H9 (cell line): ENCODE data around the gene RGS3. TPM values are rescaled to one million over a fixed set of nuclear protein-coding genes. Genes with fewer than 3 reads are reported as not detected.

ENCODE experiments used
- DNase-seq: peaks from one replicate; pipeline ENCODE4 v3.0.0-alpha.2; 2017
- H2AFZ ChIP-seq: one replicate; pipeline ENCODE4 v1.6.1; 2013; ENCODE audit warnings: mild to moderate bottlenecking, low read length, control low read depth, moderate library complexity
- H2AK5ac ChIP-seq: 2 replicates; pipeline ENCODE4 v1.6.1; 2013; ENCODE audit warnings: low read length, control low read depth, mixed read lengths; ENCODE audit not compliant: insufficient read length
- H2BK120ac ChIP-seq: one replicate; pipeline ENCODE4 v1.6.1; 2013; ENCODE audit warnings: low read depth, mild to moderate bottlenecking, low read length, control low read depth, inconsistent platforms; ENCODE audit not compliant: poor library complexity, severe bottlenecking
- H2BK12ac ChIP-seq: 2 replicates; pipeline ENCODE4 v1.6.1; 2013; ENCODE audit warnings: low read length, control low read depth, mixed read lengths, low read depth; ENCODE audit not compliant: insufficient read length
- H2BK15ac ChIP-seq: 2 replicates; pipeline ENCODE4 v1.6.1; 2013; ENCODE audit warnings: low read depth, low read length, control low read depth
- H2BK20ac ChIP-seq: one replicate; pipeline ENCODE4 v1.6.1; 2013; ENCODE audit warnings: low read depth, mild to moderate bottlenecking, low read length, control low read depth, inconsistent platforms; ENCODE audit not compliant: poor library complexity, severe bottlenecking
- H2BK5ac ChIP-seq: 2 replicates; pipeline ENCODE4 v1.6.1; 2013; ENCODE audit warnings: low read length, control low read depth, mixed read lengths; ENCODE audit not compliant: insufficient read length
- H3K14ac ChIP-seq: 2 replicates; pipeline ENCODE4 v1.6.1; 2013; ENCODE audit warnings: low read length, control low read depth; ENCODE audit not compliant: insufficient read depth
- H3K18ac ChIP-seq: 2 replicates; pipeline ENCODE4 v1.6.1; 2013; ENCODE audit warnings: low read depth, mild to moderate bottlenecking, mixed read lengths, low read length, control low read depth; ENCODE audit not compliant: insufficient read length
- H3K23ac ChIP-seq: 2 replicates; pipeline ENCODE4 v1.6.1; 2013; ENCODE audit warnings: low read length, control low read depth, mixed read lengths, low read depth; ENCODE audit not compliant: insufficient read length
- H3K23me2 ChIP-seq: 2 replicates; pipeline ENCODE4 v1.6.1; 2013; ENCODE audit warnings: low read depth, mild to moderate bottlenecking, mixed read lengths, low read length, control low read depth; ENCODE audit not compliant: insufficient read length, poor library complexity, severe bottlenecking
- H3K27ac ChIP-seq: 2 replicates; pipeline ENCODE4 v1.5.1; 2013; ENCODE audit warnings: low read length, control low read depth, mixed read lengths, low read depth; ENCODE audit not compliant: insufficient read length
- H3K27me3 ChIP-seq: 2 replicates; pipeline ENCODE4 v1.6.1; 2013; ENCODE audit warnings: low read length, control low read depth, inconsistent platforms; ENCODE audit not compliant: insufficient read depth
- H3K4ac ChIP-seq: 2 replicates; pipeline ENCODE4 v1.6.1; 2013; ENCODE audit warnings: low read depth, mild to moderate bottlenecking, control low read depth, inconsistent platforms, low read length, moderate library complexity
- H3K4me1 ChIP-seq: 2 replicates; pipeline ENCODE4 v1.6.1; 2013; ENCODE audit warnings: low read length, control low read depth, inconsistent platforms; ENCODE audit not compliant: insufficient read depth
- H3K4me2 ChIP-seq: 2 replicates; pipeline ENCODE4 v1.6.1; 2013; ENCODE audit warnings: low read length, control low read depth, mixed read lengths; ENCODE audit not compliant: insufficient read length, insufficient read depth
- H3K56ac ChIP-seq: 2 replicates; pipeline ENCODE4 v1.6.1; 2013; ENCODE audit warnings: low read depth, mild to moderate bottlenecking, mixed read lengths, low read length, control low read depth; ENCODE audit not compliant: insufficient read length
- H3K79me1 ChIP-seq: 2 replicates; pipeline ENCODE4 v1.6.1; 2013; ENCODE audit warnings: low read depth, mild to moderate bottlenecking, moderate library complexity, low read length, control low read depth, inconsistent platforms; ENCODE audit not compliant: insufficient read depth, poor library complexity, severe bottlenecking
- H3K79me2 ChIP-seq: 2 replicates; pipeline ENCODE4 v1.6.1; 2013; ENCODE audit warnings: low read length, control low read depth, inconsistent platforms; ENCODE audit not compliant: insufficient read depth
- H3K9ac ChIP-seq: 2 replicates; pipeline ENCODE4 v1.6.1; 2013; ENCODE audit warnings: low read length, control low read depth, mixed read lengths; ENCODE audit not compliant: insufficient read length; ENCODE audit errors: extremely low read depth
- H3K9me3 ChIP-seq: one replicate; pipeline ENCODE4 v1.6.1; 2013; ENCODE audit warnings: low read depth, low read length, inconsistent platforms; ENCODE audit not compliant: control insufficient read depth
- H3T11ph ChIP-seq: one replicate; pipeline ENCODE4 v1.6.1; 2013; ENCODE audit warnings: mild to moderate bottlenecking, low read length, control low read depth, inconsistent platforms
- H4K20me1 ChIP-seq: one replicate; pipeline ENCODE4 v1.6.1; 2013; ENCODE audit not compliant: control insufficient read depth, insufficient read length, insufficient read depth
- H4K5ac ChIP-seq: 2 replicates; pipeline ENCODE4 v1.6.1; 2013; ENCODE audit warnings: low read depth, mild to moderate bottlenecking, mixed read lengths, low read length, control low read depth; ENCODE audit not compliant: insufficient read length
- H4K8ac ChIP-seq: replicated peaks from 2 replicates; pipeline ENCODE4 v1.6.1; 2013; ENCODE audit warnings: low read length, control low read depth, mixed read lengths, low read depth; ENCODE audit not compliant: insufficient read length
- H4K91ac ChIP-seq: 2 replicates; pipeline ENCODE4 v1.6.1; 2013; ENCODE audit warnings: low read depth, mild to moderate bottlenecking, moderate library complexity, mixed read lengths, low read length, control low read depth; ENCODE audit not compliant: insufficient read length
- H3K27ac Mint-ChIP-seq, 3 experiments: 2 replicates in 2 of 3; 3 replicates in 1 of 3; pipeline ENCODE4 v1.8.0; 2020 to 2021; ENCODE audit warnings: mixed read lengths in 3 of 3, mild to moderate bottlenecking in 1 of 3, moderate library complexity in 1 of 3
- H3K27me3 Mint-ChIP-seq: 2 replicates; pipeline ENCODE4 v1.8.0; 2021; ENCODE audit warnings: low read depth, mild to moderate bottlenecking, moderate library complexity, mixed read lengths
- H3K36me3 Mint-ChIP-seq, 3 experiments: 2 replicates in 2 of 3; 3 replicates in 1 of 3; pipeline ENCODE4 v1.8.0; 2020 to 2021; ENCODE audit warnings: low read depth in 3 of 3, mixed read lengths in 3 of 3; ENCODE audit not compliant: insufficient read depth in 1 of 3
- H3K4me1 Mint-ChIP-seq, 2 experiments: 2 replicates each; pipeline ENCODE4 v1.8.0; 2020; ENCODE audit warnings: mixed read lengths in 2 of 2
- H3K4me3 Mint-ChIP-seq, 2 experiments: 2 replicates in 1 of 2; 3 replicates in 1 of 2; pipeline ENCODE4 v1.8.0; 2020 to 2021; ENCODE audit warnings: mild to moderate bottlenecking in 2 of 2, mixed read lengths in 2 of 2, moderate library complexity in 1 of 2
- H3K9me3 Mint-ChIP-seq, 2 experiments: 2 replicates in 1 of 2; 3 replicates in 1 of 2; pipeline ENCODE4 v1.8.0; 2020; ENCODE audit warnings: mild to moderate bottlenecking in 2 of 2, mixed read lengths in 2 of 2, moderate library complexity in 1 of 2
- WGBS: extraction: QIAGEN DNeasy Blood & Tissue Kit; methylation state at CpG from one replicate; pipeline ENCODE4 v1.1.7; 2013; ENCODE audit warnings: missing lambda C conversion rate, low lambda C conversion rate, mixed read lengths; ENCODE audit not compliant: insufficient read length; ENCODE audit errors: extremely low coverage; 5-methylcytosine and 5-hydroxymethylcytosine counted together
- total RNA-seq: library from RNA; stranded (reverse); gene quantifications from 2 replicates; pipeline ENCODE4 v1.2.1, GENCODE V29; 2021
- TF ChIP-seq, protein P1 (sequence below): fragments of 200-600 bp; sonication (generic); conservative IDR thresholded peaks from 3 replicates; pipeline ENCODE4 v1.8.0; 2021; ENCODE audit warnings: antibody characterized with exemption, mild to moderate bottlenecking

Gene RGS3
- total RNA-seq, 1 experiment from 2014 or later = 13.9 TPM

DNA sequence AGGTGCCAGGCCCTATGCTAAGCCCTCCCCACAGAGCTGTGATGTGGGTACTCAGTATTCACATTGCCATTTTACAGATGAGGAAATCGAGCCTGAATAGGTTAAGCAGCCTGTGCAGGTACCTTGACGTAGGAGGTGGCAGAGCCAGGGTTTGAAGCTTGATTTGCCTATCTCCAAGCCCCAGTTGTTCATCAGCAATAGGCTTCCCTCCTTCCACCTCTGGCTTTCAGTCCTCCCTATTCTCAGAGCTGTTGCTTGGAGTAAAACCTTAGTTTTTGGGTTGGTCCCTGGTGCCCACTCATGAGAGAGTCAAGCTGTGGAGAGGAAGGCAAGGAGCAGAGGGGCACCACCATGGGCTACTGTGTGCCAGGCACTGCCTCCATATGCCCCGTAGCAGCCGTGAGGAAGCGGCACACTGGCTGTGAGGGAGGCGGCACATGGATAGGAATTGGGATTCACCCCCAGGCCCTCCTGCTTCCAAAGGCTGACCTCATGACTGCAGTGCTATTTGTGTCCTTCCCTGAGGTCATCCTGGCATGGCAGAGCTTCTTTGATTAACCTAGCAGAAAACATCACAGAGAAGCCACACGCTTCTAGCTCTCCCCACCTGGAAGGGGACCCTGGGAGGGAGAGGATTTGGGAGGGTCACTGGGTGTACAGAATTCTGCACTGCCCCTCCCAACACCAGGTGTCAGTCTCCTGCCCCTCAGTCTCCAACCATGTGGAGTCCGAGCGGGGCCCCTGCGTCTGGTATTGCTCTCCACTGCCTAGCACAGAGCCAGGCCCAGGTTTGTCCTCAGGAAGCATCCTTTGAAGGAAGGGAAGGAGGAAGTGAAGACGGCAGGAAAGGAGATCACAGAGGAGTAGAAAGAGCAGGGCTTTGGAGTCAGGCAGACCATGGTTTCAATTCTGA, 109.8 kb downstream of the RGS3 start:
- no CpG with 5 or more reads among the region's 11 CpGs for WGBS
- Histone ChIP-seq H2BK120ac (no peak overlapping the region), H2AK5ac (no peak overlapping the region), H3K23me2 (no peaks in the 10 kb centered on the region), H4K5ac (no peak overlapping the region), H3K27ac (no peak overlapping the region), H3K79me2 (no peaks in the 10 kb centered on the region), H3K9me3 (no peaks in the 10 kb centered on the region), H2AFZ (no peak overlapping the region), H3K23ac (no peak overlapping the region), H3K9ac (no peak overlapping the region), H3K4me2 (no peak overlapping the region), H3K4ac (no peak overlapping the region), H2BK15ac (no peak overlapping the region), H4K20me1 (no peaks in the 10 kb centered on the region), H3K18ac (no peak overlapping the region), H4K8ac (no peak overlapping the region), H3K79me1 (no peaks in the 10 kb centered on the region), H2BK12ac (no peak overlapping the region), H4K91ac (no peak overlapping the region), H2BK20ac (no peak overlapping the region), H3K4me1 (no peaks in the 10 kb centered on the region), H2BK5ac (no peak overlapping the region), H3K14ac (no peak overlapping the region; the same call in 1 of the 2 replicates), H3T11ph (no peak overlapping the region), H3K27me3 (no peaks in the 10 kb centered on the region), H3K56ac (no peak overlapping the region)
- no peak for DNase-seq
- H3K36me3 Mint-ChIP-seq = peaks cover 0 to 2% (median 0%) of the 10 kb centered on the region in 3 experiments; a peak in 2 of 7 replicates
- peaks cover 17 to 18% of the 10 kb centered on the region in 2 experiments for H3K4me1 Mint-ChIP-seq
- H3K9me3 Mint-ChIP-seq = no peaks in the 10 kb centered on the region; a peak in 1 of 5 replicates
- TF ChIP-seq, protein P1, sequence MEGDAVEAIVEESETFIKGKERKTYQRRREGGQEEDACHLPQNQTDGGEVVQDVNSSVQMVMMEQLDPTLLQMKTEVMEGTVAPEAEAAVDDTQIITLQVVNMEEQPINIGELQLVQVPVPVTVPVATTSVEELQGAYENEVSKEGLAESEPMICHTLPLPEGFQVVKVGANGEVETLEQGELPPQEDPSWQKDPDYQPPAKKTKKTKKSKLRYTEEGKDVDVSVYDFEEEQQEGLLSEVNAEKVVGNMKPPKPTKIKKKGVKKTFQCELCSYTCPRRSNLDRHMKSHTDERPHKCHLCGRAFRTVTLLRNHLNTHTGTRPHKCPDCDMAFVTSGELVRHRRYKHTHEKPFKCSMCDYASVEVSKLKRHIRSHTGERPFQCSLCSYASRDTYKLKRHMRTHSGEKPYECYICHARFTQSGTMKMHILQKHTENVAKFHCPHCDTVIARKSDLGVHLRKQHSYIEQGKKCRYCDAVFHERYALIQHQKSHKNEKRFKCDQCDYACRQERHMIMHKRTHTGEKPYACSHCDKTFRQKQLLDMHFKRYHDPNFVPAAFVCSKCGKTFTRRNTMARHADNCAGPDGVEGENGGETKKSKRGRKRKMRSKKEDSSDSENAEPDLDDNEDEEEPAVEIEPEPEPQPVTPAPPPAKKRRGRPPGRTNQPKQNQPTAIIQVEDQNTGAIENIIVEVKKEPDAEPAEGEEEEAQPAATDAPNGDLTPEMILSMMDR = no peak
- H3K4me3 Mint-ChIP-seq = no peak overlapping the region
- no peaks in the 10 kb centered on the region for H3K27me3 Mint-ChIP-seq
- H3K27ac Mint-ChIP-seq = no peak overlapping the region
